Pons (tissue), 1 donor: Measurements from ENCODE around the gene KLHDC4.
"Not testable (repeated sequence)": the region's sequence is repeated elsewhere in the genome, so short reads cannot be mapped to it uniquely, and the experiment has no call there.

Experiments
- DNase-seq: peaks from one replicate; pipeline ENCODE4 v3.0.0-alpha.2; 2016; ENCODE audit warnings: low spot score

Gene KLHDC4

DNA sequence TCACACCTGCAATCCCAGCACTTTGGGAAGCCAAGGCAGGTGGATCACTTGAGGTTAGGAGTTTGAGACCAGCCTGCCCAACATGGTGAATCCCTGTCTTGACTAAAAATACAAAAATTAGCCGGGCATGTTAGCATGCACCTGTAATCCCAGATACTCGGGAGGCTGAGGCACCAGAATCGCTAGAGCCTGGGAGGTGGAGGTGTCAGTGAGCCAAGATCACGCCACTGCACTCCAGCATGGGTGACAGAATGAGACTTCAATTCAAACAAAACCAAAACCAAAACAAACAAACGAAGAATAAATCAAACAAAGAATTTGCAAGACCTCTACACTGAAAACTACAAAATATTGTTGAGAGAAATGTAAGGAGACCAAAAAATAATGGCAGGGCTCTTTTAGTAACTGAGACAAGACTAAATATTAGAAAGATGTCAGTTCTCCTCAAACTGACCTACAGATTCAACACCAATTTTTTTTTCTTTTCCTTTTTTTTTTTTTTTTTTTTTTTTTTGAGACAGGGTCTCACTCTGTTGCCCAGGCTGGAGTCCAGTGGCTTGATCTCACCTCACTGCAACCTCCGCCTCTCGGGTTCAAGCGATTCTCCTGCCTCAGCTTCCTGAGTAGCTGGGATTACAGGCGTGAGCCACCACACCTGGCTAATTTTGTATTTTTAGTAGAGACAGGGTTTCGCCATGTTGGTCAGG is 23.1 kb upstream of the KLHDC4 start:
- DNase-seq: not testable (repeated sequence)

GRCh38 chr16:87787451-87788091 is 21.8 kb upstream of the KLHDC4 start:
- DNase-seq: not testable (repeated sequence)

- no peak for DNase-seq
These were observed 19.0 kb upstream of the KLHDC4 start for GRCh38 chr16:87784812-87785211.

GRCh38 chr16:87782033-87782432 is 16.2 kb upstream of the KLHDC4 start:
- DNase-seq: no peak

DNA sequence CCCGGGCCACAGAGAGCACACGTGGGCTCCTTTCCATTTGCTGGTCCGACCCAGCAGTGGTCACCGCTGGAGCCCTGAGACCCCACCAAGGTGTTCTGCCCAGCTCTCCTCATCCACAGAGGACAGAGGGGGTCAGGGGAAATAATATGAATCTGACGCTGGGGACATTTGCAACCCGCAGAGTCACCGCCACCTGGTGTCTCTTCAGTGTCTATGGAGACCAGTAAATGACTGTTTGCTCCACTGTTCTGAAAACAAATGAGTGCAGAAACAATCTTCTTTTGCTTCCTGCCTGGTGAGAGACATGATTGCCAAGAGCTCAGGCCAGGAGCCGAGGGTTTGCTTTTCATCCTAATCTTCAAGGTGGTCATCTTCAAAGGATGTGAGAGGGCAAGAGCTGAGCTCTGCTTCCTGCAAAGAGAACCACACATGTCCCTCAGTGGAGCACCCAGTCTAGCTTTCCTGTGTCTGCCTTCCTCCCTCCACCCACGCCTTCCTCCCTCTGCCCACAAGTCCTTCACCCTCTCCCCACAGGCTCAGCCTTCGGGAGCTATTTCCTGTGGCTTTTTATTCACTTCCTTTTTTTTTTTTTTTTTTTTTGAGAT is 14.7 kb upstream of the KLHDC4 start:
- peak; percentile 84 for DNase-seq

GRCh38 chr16:87778830-87779579 is 13.2 kb upstream of the KLHDC4 start:
- peak; percentile 86 for DNase-seq

- no peak for DNase-seq
These were observed 12.7 kb upstream of the KLHDC4 start for GRCh38 chr16:87778476-87778829.

DNA sequence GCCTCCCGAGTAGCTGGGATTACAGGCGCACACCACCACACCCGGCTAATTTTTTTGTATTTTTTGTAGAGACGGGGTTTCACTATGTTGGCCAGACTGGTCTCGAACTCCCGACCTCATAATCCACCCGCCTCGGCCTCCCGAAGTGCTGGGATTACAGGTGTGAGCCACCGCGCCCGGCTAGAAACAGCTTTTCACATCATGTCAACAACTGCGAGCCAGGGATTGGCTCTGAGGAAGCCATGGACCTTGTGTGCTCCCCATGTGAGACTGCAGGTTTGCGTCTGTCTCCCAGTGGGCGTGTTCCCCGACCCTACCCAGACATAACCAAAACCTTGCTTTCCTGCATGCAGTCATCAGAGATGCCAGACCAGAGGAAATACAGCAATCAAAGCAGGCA is 8.1 kb upstream of the KLHDC4 start:
- DNase-seq: not testable (repeated sequence)

GRCh38 chr16:87767456-87767855 is 1.7 kb upstream of the KLHDC4 start:
- DNase-seq: not testable (repeated sequence)

GRCh38 chr16:87766485-87766797 is 655 bp upstream of the KLHDC4 start:
- DNase-seq: no peak

- DNase-seq: no peak
These were observed 362 bp downstream of the KLHDC4 start for GRCh38 chr16:87765473-87765775.

GRCh38 chr16:87764600-87765472 is 950 bp downstream of the KLHDC4 start:
- no peak for DNase-seq

- no peak for DNase-seq
These were observed 3.2 kb downstream of the KLHDC4 start for GRCh38 chr16:87762620-87763019.

DNA sequence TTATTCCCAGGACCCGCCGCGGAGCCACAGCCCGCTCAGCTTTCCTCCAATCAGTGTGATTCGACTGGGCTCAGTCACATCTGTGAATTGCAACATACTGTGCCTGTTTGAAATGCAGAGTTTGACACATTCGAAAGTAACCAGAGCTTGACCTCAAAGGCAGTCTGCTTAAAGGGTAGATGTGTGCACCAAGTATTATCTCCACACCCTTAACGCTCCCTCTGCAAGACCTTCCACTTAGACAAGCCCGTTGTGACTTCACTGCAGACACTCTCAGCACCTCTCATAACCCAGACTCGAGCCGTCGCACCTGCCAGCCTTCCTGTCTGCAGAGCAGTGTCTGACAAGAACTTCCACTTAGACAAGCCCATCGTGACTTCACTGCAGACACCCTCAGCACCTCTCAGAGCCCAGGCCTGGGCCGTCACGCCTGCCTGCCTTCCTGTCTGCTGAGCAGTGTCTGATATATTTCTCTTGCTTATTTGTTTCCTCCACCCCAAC is 3.7 kb downstream of the KLHDC4 start:
- no peak for DNase-seq

- no peak for DNase-seq
These were observed 4.7 kb downstream of the KLHDC4 start for GRCh38 chr16:87761060-87761459.

DNA sequence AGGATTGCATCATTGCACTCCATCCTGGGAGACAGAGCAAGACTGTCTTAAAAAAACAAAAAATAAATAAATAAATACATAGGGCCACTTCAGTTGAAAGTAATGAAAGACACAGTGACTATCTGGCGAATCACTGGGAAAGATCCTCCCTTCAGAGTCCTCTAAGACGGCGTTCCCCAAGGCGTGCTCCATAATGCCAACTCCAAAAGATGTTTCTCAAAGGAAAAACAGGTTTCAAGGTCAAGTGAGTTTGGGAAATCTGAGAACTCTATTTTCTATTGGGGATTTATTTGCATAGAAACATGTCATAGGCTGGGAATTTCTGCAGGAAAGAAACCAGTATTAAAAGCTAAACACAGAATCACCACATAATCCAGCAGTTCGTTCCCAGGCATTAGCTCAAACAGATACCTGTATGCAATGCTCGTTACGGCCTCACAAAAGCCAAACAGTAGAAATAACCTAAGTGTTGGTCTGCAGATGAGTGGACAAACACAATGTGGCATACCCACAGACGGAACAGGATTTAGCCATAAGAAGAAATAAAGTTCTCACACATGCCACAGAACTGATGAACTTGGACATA is 7.9 kb downstream of the KLHDC4 start:
- no peak for DNase-seq

- no peak for DNase-seq
These were observed 11.3 kb downstream of the KLHDC4 start for GRCh38 chr16:87754535-87754934.

DNA sequence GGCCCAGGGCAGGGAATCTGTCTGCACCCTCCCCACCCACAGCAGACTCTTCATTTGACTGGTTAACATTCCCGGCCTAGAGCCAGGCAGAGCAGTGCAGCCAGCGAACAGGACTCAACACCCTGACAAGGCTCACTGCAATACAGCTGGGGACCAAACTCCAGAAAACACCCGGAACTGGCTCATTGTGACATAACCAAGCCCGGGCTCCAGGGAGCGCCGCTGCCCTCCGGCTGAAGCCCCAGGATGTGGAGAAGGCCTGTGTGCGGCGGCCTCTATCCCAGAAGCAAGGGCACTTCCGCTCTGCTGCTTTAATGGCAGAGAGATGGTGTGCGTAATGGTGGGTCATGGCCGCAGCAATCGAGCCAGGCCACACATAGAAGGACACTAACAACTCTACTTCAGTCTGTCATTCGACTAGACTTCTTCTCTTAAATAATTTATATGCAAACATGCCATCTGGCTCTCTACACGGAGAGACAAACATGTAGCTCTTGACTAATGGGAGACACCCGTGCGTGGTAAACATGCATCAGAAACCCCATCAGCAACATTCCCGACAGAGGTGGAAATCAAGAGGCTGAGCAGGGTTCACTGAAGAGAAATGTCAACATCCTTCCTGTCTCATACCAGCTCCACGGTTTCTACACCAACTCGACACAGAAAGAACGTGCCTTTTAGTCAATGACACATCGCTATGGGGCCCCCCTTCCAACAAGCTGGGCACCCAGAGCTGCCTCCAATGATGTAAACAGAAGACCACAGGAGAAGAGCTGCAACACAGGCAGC is 18.0 kb downstream of the KLHDC4 start:
- DNase-seq: no peak

DNA sequence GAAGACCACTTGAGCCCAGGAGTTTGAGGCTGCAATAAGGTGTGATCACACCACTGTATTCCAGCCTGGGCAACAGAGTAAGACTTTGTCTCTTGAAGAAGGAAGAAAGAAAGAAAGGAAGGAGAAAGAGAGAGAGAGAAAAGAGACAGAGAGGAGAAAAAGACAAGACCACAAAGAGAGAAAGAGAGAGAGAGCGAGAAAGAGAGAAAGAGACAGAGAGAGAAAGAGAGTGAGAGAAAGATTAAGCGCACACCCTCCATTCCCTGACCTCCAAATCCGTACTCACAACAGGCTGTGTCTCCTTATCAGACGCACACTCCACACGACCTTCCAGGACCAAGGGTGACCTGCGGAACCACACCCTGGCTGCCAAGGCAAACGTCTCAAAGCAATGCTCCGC is 19.6 kb downstream of the KLHDC4 start:
- DNase-seq: no peak

DNA sequence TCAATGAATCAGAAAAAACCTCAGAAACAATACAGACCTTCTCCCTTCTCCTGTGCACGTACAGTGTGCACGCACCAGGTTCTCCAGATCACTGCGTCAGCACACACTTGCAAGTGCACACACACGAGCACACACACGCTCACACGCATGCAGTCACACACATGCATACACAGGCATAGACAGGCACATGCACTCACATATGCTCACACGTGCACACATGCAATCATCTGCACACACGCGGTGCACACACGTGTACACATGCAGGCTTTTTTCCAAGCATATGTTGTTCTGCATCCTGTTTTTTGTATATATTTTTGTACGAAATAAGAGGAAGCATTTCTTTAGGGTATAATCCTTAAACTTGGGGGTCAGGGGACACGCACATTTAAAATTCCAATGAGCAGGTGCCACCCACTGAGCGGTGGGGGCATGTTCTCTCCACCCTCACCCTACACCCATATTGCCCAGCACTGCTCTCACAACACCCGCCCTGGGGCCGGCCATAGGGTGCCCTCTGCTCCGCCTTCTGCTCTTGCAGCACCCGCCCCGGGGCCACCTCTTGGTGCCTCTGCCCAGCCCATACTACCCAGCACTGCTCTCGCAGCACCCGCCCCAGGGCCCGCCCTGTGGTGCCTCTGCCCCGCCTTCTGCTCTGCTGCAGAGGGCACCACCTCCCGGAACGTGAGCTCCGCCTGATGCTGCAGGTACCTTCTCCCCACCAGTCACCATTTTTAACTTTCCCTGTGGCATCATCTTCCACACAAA is 20.9 kb downstream of the KLHDC4 start:
- no peak for DNase-seq
